A673 (cell line): ENCODE data around the gene EXOC1L. TPM values are rescaled to one million over a fixed set of nuclear protein-coding genes. Genes with fewer than 3 reads are reported as not detected.

ENCODE experiments used
- BruUV-seq: library from RNA; stranded (reverse); fragments of 400-500 nt; replicated peaks from 2 replicates; lab custom pipeline; 2021; lab: Mats Ljungman, UMichigan
- CTCF ChIA-PET: fragments of 300-600 bp; sonication (Branson Sonifier 250); formaldehyde crosslinking; loops from one replicate; lab custom pipeline; 2022; ENCODE audit warnings: antibody characterized with exemption; lab: Charles Lee
- POLR2A ChIA-PET: fragments of 300-600 bp; sonication (Branson Sonifier 250); formaldehyde crosslinking; loops from one replicate; lab custom pipeline; 2022; ENCODE audit warnings: antibody characterized with exemption; ENCODE audit not compliant: low non-redundant PET; lab: Charles Lee
- DNase-seq: peaks from one replicate; pipeline ENCODE4 v3.0.0-alpha.2; 2015; ENCODE audit warnings: low spot score
- H3K27ac ChIP-seq: fragments of 200-600 bp; sonication (generic); 2 replicates; pipeline ENCODE4 v1.5.1; 2016; ENCODE audit warnings: mixed run types, low read depth, mild to moderate bottlenecking, mixed read lengths, antibody characterized with exemption, low read length; ENCODE audit not compliant: poor library complexity, severe bottlenecking
- H3K27me3 ChIP-seq: fragments of 200-600 bp; sonication (generic); replicated peaks from 2 replicates; pipeline ENCODE4 v1.6.1; 2017; ENCODE audit warnings: mixed run types, low read depth, mild to moderate bottlenecking, mixed read lengths, antibody characterized with exemption, low read length; ENCODE audit not compliant: insufficient read depth, poor library complexity
- H3K36me3 ChIP-seq: fragments of 200-600 bp; sonication (generic); 2 replicates; pipeline ENCODE4 v1.6.1; 2016; ENCODE audit warnings: mixed run types, mild to moderate bottlenecking, mixed read lengths, antibody characterized with exemption, low read length; ENCODE audit not compliant: insufficient read depth, poor library complexity, severe bottlenecking
- H3K4me1 ChIP-seq: fragments of 200-600 bp; sonication (generic); 2 replicates; pipeline ENCODE4 v1.6.1; 2017; ENCODE audit warnings: mixed run types, mild to moderate bottlenecking, mixed read lengths, antibody characterized with exemption, low read length; ENCODE audit not compliant: insufficient read depth, poor library complexity, severe bottlenecking
- H3K4me3 ChIP-seq: fragments of 200-600 bp; sonication (generic); 2 replicates; pipeline ENCODE4 v1.5.1; 2016; ENCODE audit warnings: low read depth, mixed run types, mild to moderate bottlenecking, mixed read lengths, low read length; ENCODE audit not compliant: poor library complexity, severe bottlenecking
- H3K9me3 ChIP-seq: fragments of 200-600 bp; sonication (generic); 2 replicates; pipeline ENCODE4 v1.6.1; 2016; ENCODE audit warnings: mixed run types, low read depth, mild to moderate bottlenecking, mixed read lengths, antibody characterized with exemption, low read length; ENCODE audit not compliant: poor library complexity, severe bottlenecking
- EZH2 ChIP-seq: fragments of 200-600 bp; sonication (generic); IDR thresholded peaks from 2 replicates; pipeline ENCODE4 v1.6.1; 2017; ENCODE audit warnings: borderline replicate concordance, low read depth, mild to moderate bottlenecking, mixed read lengths, antibody characterized with exemption, low read length; ENCODE audit not compliant: poor library complexity, severe bottlenecking
- intact Hi-C: fragments of 100-400 bp; cut with micrococcal nuclease; formaldehyde crosslinking; loops from one replicate; pipeline ENCODE4 v1.10.0; 2022; ENCODE audit not compliant: unreplicated experiment
- total RNA-seq: library from RNA; stranded (reverse); gene quantifications from 2 replicates; pipeline ENCODE4 v1.2.3, GENCODE V29; 2021
- TF ChIP-seq, protein P1 (sequence below): fragments of 300-800, 200-600 bp; sonication (generic); conservative IDR thresholded peaks from 2 replicates; pipeline ENCODE4 v1.5.1; 2017; ENCODE audit warnings: low read depth, mild to moderate bottlenecking, antibody characterized with exemption, low read length, moderate library complexity, mixed read lengths

Gene EXOC1L
- total RNA-seq, 1 experiment from 2014 or later: not detected

DNA sequence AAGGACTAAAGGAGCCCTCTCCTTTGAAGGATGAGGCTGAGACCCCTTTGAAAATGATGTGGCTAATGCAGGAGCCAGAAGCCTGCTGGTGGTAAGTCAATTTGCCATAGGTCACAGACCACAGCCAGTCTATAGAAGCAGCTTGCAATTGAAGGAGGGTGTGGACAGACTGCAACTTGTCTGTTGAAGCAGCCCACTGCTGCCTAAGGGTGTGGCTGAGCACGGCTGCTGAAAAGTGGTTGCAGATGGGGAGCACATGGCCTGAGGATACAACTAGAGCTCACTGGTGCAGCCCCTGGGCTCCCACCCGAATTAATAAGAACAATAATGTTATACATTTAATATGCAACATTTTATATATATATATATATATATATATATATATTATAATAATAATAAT is 11.4 kb upstream of the EXOC1L start:
- ChIA-PET CTCF (no interaction called here), POLR2A (no interaction called here)
- Histone ChIP-seq H3K9me3 (no peaks in the 10 kb centered on the region), H3K36me3 (no peaks in the 10 kb centered on the region), H3K27me3 (no peaks in the 10 kb centered on the region), H3K27ac (no peak overlapping the region), H3K4me1 (no peaks in the 10 kb centered on the region), H3K4me3 (no peak overlapping the region)
- DNase-seq: no peak
- intact Hi-C loops: no loop called here
- TF ChIP-seq, protein P1, sequence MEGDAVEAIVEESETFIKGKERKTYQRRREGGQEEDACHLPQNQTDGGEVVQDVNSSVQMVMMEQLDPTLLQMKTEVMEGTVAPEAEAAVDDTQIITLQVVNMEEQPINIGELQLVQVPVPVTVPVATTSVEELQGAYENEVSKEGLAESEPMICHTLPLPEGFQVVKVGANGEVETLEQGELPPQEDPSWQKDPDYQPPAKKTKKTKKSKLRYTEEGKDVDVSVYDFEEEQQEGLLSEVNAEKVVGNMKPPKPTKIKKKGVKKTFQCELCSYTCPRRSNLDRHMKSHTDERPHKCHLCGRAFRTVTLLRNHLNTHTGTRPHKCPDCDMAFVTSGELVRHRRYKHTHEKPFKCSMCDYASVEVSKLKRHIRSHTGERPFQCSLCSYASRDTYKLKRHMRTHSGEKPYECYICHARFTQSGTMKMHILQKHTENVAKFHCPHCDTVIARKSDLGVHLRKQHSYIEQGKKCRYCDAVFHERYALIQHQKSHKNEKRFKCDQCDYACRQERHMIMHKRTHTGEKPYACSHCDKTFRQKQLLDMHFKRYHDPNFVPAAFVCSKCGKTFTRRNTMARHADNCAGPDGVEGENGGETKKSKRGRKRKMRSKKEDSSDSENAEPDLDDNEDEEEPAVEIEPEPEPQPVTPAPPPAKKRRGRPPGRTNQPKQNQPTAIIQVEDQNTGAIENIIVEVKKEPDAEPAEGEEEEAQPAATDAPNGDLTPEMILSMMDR: no peak
- no peak for TF ChIP-seq EZH2
- BruUV-seq: no TSS peak

DNA sequence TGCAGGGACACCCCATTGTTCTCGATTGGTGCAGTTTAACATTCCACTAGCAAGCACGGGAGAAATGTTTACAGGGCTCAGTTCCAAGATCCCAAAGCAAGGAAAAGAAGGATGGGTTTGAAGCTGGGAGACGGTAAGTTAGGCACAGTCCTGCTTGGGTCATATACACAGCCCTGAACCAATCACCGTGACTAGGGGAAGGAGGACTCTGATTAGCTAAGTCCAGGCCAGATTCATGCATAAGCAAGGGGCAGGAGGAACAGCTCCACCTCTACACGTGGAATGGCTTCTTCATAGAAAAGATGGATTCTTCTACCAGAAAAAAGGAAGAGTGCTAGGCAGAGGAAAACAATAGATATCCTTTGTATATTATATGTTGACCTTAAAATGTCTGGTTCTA is 11.0 kb upstream of the EXOC1L start:
- intact Hi-C loops: no loop called here
- no peaks in the 10 kb centered on the region for H3K27me3 ChIP-seq
- ChIA-PET POLR2A (no interaction called here), CTCF (no interaction called here)
- TF ChIP-seq, protein P1: no peak
- TF ChIP-seq EZH2: no peak
- no TSS peak for BruUV-seq
- no peak overlapping the region for H3K27ac ChIP-seq
- H3K4me3 ChIP-seq: no peak overlapping the region
- H3K4me1 ChIP-seq: no peaks in the 10 kb centered on the region
- no peaks in the 10 kb centered on the region for H3K36me3 ChIP-seq
- H3K9me3 ChIP-seq: no peaks in the 10 kb centered on the region
- DNase-seq: no peak

DNA sequence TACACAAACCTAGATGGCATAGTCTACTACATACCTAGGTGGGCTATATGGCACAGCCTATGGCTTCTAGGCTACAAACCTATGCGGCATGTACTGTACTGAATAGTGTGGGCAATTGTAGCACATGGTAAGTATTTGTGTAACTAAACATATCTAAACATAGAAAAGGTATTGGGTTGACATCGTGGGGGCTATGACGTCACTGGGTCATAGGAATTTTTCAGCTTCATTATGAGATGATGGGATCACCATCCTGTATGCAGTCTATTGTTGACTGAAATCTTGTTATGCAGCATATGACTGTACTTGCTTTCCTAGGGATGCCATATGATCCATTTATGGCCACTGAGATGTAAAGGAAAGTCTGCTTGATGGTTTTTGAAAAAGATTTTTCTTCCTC is 1.9 kb upstream of the EXOC1L start:
- Histone ChIP-seq H3K4me1 (no peaks in the 10 kb centered on the region), H3K4me3 (no peak overlapping the region), H3K27ac (no peak overlapping the region), H3K27me3 (no peaks in the 10 kb centered on the region), H3K9me3 (no peaks in the 10 kb centered on the region), H3K36me3 (no peaks in the 10 kb centered on the region)
- DNase-seq: no peak
- no TSS peak for BruUV-seq
- intact Hi-C loops: no loop called here
- ChIA-PET POLR2A (no interaction called here), CTCF (no interaction called here)
- no peak for TF ChIP-seq EZH2
- TF ChIP-seq, protein P1: no peak
